GM21390 (cell line): Measurements from ENCODE around the gene STX12.
"Not testable (repeated sequence)": the region's sequence is repeated elsewhere in the genome, so short reads cannot be mapped to it uniquely, and the experiment has no call there.

Experiments
- ATAC-seq: cut with Tn5 transposase; IDR thresholded peaks from one replicate; pipeline ENCODE4 v1.9.1; 2021; ENCODE audit not compliant: unreplicated experiment

STX12 gene

DNA sequence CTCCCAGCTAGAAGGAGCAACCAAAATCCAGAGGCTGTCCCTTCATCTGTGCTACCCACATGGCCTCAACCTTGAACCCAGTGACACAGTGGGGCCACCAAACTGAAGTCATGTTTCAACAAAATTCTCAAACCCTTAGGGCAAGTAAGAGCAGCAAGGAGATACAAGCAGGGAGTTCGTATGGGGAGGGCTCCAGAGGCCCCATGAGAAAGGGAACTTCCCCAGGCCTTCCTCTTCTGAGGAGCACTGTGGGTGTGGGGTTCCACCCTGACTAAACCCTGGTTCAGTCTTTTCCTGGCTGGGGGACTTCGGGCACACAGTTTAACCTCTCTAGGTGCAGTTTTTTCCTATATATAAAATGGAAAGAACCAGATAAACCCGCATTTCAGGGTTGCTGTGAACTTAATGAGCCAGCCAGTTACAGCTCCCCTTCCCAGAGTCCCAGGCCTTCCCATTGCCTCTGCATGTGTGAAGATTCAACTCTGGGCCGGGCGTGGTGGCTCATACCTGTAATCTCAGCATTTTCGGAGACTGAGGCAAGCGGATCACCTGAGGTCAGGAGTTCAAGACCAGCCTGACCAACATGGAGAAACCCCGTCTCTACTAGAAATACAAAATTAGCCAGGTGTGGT lies 91.4 kb downstream of the STX12 start:
- no peak for ATAC-seq

- ATAC-seq, result no peak
Measured at GRCh38 chr1:27865821-27866220, 92.8 kb downstream of the STX12 start.

- ATAC-seq, result no peak
Measured at GRCh38 chr1:27868556-27868931, 95.5 kb downstream of the STX12 start.

DNA sequence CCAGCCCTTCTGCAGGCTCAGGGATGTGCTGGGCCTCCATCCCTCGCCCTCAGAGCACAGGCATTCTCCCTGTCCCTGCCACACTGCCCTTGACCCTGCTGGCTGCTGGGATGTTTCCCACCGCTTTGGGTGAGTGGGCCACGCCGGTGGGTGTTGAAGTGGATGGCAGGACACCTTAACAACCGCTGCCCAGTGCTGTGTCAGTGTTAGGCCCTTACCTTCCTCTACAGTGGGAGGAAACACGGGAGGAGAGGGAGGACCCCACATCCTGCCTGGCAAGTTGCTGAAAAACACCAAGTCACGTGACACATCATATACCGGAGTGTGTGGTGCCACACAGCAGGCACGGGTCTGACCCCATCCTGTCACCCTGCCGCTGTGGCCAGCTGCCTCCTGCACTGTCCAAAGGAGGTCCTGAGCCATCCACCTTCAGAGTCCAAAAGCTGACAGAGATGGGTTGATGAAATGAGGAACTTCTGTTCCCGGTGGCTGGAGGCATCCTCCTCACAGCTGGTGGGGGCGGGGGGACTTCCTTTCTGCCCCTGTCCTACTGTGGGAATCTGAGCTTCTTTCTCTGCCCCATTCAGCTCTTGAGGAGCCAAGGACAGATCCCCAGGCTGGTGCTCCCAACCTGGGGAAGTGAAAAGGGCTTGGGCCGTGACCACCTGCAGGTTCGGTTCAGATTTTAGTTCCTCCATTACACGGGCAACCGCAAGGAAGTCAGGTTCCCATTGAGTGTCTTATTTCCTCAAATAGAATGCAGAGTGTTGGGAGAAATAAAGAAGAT lies 96.1 kb downstream of the STX12 start:
- ATAC-seq, result peak; percentile 28

GRCh38 chr1:27869719-27870085 lies 96.7 kb downstream of the STX12 start:
- no peak for ATAC-seq

DNA sequence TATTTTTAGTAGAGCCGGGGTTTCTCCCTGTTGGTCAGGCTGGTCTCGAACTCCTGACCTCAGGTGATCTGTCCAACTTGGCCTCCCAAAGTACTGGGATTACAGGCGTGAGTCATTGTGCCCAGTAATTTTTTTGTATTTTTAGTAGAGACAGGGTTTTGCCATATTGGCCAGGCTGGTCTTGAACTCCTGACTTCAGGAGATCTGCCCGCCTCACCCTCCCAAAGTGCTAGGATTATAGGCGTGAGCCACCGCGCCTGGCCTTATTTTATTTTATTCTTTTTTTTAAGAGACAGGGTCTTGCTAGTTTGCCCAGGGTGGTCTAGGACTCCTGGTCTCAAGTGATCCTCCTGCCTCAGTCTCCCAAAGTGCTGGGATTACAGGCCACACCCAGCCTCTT lies 98.1 kb downstream of the STX12 start:
- not testable (repeated sequence) for ATAC-seq

DNA sequence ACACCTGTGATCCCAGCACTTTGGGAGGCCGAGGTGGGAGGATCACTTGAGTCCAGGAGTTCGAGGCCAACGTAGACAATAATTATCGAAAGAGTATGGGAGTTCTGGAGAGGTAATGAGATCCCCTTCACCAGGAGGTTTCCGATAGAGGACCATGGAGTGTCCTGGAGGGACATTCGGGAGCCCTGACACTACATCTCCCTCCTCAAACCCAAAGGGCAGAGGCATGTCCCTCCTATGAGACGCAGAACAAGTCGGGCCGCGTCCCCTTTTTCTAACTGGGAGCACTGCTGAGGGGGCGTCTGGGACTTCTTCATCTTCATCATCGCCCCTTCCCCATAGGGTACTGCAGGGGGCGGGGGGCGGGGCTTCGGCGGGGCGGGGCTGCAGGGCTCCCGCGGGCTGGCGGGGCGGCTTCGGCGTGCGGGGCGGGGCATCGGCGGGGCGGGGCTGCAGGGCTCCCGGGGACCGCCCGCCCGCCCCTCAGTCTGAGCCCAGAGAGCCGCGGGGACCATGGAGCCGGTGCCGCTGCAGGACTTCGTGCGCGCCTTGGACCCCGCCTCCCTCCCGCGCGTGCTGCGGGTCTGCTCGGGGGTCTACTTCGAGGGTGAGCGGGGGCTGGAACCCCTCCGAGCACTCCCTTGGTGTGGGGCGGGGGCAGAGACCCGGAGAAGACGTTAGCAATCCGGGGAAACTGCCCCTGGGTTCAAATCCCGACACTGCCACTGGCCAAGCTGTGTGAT lies 99.2 kb downstream of the STX12 start, which contains the start of gene THEMIS2:
TSS of gene THEMIS2 (plus strand) at position 486 of the 743 bp plus-strand sequence. CDS start at position 514, 28 bp downstream.
- no peak for ATAC-seq

DNA sequence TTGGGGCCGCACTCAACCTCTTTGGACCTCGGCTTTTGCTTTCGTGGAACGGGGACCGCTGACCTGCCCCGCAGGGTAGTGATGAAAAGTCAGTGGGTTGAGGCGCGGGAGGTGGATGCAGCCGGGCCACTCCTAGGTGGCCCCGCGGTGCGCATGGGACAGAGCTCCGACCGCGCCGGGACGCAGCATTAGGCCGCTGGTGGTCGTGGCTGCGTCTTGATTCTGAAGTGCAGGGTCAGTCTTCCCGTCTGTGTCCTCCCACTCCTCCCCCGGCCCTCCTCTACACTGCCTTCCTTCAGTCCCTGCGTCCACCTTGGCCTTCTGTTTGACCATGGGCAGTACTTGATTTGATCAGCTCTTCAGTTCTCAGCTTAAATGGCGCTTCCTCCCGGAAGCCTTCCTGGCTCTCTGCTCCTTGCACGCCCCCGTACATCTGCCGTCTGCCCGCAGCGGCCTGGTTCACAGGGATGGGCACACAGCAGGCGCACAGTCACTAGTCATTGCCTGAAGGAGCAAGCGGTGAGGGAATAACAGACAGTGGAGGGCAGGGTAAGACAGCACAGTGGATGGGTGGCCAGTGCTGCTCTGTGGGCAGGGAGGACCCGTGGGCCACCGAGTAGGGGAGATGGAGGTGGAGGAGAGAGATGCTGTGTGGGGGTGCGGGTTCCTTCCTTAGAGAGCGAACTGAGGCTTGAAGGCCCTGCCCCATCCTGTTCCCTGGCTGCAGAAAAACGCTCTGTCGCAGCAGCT lies 100.0 kb downstream of the STX12 start:
- no peak for ATAC-seq

- no peak for ATAC-seq
Measured at GRCh38 chr1:27873671-27874384, 100.8 kb downstream of the STX12 start.
